ENCODE measurements around the gene SLC23A3. TPM values are rescaled to one million over a fixed set of nuclear protein-coding genes. Genes with fewer than 3 reads are reported as not detected.

SLC23A3 gene
- total RNA-seq, 1 donor from 2014 or later, result 1.1 TPM

DNA sequence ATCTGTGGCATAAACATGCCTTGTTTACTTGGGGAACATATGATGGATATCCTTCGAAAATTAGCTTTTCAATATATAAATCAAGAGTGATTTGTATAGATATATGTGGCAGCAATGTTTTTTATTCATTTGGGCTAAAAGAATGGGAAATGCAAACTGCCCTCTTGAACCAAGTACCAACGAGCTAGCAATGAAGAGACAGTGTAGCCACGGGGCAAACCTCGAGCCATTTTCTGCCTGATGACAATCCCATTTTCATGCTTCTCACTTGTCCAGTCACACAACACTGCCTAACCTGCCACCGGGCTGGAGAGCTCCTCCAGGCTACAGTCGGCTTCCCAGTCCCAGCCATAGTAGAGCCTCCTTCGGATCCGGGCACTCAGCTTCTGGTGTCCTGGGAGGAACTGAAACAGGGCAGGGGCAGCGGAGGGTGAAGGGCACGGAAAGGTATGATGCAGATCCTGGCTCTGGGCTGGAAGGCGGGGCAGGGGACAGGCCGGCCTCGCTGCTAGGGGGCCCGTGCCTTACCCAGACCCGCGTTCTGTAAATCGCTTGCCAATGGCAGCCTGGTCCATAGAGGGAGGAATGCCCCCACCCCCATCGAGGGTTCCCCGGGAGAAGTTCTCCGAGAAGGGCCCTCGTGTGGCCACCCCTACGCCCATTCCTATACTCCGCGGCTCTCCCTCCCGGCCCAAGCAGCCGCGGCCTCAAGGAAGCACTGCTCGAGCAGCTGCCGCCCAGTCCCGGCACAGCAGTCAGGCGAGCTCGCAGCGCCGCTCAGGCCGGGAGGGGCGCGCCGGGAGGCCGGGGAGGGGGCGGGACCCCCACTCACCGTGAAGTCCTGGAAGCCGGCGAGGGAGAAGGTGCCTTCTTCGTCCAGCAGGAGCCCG, 6.3 kb upstream of the SLC23A3 start:
- peak overlapping the region; percentile 89 for H3K4me3 Mint-ChIP-seq (ENCODE audit: unreplicated experiment)
- no peaks in the 10 kb centered on the region for H3K36me3 Mint-ChIP-seq (ENCODE audit: unreplicated experiment)

DNA sequence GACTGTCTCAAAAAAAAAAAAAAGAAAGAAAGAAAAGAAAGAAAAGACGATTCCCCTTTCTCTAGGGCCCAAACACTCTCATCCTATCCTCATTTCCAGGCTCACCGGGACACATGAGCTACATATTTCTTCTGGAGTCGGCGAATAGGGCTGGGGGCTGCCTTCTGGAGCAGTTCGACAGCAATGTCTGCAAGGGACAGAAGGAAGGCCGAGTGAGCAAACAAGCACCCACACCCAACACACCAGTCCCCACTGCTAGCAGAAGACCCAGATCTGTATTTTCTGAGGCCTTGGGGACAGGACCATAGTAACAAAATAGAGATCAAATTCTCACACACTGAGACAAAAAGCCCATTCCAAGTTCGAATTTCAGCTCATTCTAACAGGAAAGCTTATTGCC, 5.7 kb upstream of the SLC23A3 start:
- Mint-ChIP-seq H3K27ac (ENCODE audit: unreplicated experiment) (peak overlapping the region; percentile 82), H3K9me3 (ENCODE audit: unreplicated experiment) (peaks cover 23% of the 10 kb centered on the region), H3K27me3 (ENCODE audit: unreplicated experiment) (peaks cover 25% of the 10 kb centered on the region), H3K36me3 (ENCODE audit: unreplicated experiment) (no peaks in the 10 kb centered on the region), H3K4me1 (ENCODE audit: low read depth, unreplicated experiment) (peaks cover 16% of the 10 kb centered on the region), H3K4me3 (ENCODE audit: unreplicated experiment) (peak overlapping the region; percentile 89)
- TF ChIP-seq, protein P1, sequence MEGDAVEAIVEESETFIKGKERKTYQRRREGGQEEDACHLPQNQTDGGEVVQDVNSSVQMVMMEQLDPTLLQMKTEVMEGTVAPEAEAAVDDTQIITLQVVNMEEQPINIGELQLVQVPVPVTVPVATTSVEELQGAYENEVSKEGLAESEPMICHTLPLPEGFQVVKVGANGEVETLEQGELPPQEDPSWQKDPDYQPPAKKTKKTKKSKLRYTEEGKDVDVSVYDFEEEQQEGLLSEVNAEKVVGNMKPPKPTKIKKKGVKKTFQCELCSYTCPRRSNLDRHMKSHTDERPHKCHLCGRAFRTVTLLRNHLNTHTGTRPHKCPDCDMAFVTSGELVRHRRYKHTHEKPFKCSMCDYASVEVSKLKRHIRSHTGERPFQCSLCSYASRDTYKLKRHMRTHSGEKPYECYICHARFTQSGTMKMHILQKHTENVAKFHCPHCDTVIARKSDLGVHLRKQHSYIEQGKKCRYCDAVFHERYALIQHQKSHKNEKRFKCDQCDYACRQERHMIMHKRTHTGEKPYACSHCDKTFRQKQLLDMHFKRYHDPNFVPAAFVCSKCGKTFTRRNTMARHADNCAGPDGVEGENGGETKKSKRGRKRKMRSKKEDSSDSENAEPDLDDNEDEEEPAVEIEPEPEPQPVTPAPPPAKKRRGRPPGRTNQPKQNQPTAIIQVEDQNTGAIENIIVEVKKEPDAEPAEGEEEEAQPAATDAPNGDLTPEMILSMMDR (IDR thresholded peaks at IDR 0.05; ENCODE audit: partially characterized antibody, unreplicated experiment), result no peak
- no peak for DNase-seq

More for the DNA sequence above, 6.3 kb upstream of the SLC23A3 start:
- peak; percentile 66 for DNase-seq
- TF ChIP-seq, protein P1 (IDR thresholded peaks at IDR 0.05; ENCODE audit: partially characterized antibody, unreplicated experiment), result no peak
- Mint-ChIP-seq H3K4me1 (ENCODE audit: low read depth, unreplicated experiment) (peaks cover 16% of the 10 kb centered on the region), H3K27me3 (ENCODE audit: unreplicated experiment) (peaks cover 25% of the 10 kb centered on the region), H3K27ac (ENCODE audit: unreplicated experiment) (peak overlapping the region; percentile 82), H3K9me3 (ENCODE audit: unreplicated experiment) (peaks cover 23% of the 10 kb centered on the region)

DNA sequence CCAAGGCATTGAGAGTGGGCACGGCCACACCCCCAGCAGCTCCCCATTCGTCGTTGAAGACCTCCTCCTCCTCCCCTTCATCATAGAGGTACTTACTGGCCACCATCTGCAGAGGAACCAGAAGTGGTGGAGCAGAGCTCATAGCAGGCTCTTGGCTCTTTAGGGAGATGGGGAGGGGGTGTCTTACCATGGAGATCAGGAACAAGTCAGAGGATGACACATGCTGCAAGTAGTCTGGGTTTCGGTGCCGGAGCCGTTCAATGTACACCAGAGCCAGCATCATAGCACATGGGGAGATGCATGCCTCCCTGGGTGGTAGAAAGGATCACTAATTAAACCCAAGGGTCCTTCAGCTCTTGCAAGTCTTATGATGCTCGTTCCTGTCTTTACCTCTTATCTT, 5.0 kb upstream of the SLC23A3 start:
- peak overlapping the region; percentile 89 for H3K4me3 Mint-ChIP-seq (ENCODE audit: unreplicated experiment)
- no peaks in the 10 kb centered on the region for H3K36me3 Mint-ChIP-seq (ENCODE audit: unreplicated experiment)
- TF ChIP-seq, protein P1 (IDR thresholded peaks at IDR 0.05; ENCODE audit: partially characterized antibody, unreplicated experiment), result no peak
- no peak for DNase-seq
- H3K27me3 Mint-ChIP-seq (ENCODE audit: unreplicated experiment), result peaks cover 25% of the 10 kb centered on the region
- H3K27ac Mint-ChIP-seq (ENCODE audit: unreplicated experiment), result no peak overlapping the region
- H3K4me1 Mint-ChIP-seq (ENCODE audit: low read depth, unreplicated experiment), result peaks cover 16% of the 10 kb centered on the region
- H3K9me3 Mint-ChIP-seq (ENCODE audit: unreplicated experiment), result peaks cover 25% of the 10 kb centered on the region

DNA sequence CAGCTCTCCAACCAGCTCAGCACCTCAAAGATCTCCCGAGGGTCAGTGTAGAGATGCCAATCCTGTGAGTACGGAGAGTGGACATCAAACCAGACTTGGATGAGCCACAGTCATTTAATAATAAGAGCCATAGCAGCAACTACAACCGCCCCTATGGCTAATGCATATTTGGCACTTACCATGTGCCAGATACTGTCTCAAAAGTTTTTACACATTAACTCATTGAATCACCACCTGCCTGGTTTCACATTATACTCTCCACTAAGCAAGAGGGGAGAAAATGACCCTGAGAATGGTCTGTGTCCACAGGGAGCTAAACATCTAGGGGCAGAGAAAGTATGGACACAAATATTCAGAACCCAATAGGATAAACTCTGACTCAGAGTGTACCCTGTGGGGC, 4.3 kb upstream of the SLC23A3 start:
- H3K4me1 Mint-ChIP-seq (ENCODE audit: low read depth, unreplicated experiment), result peaks cover 14% of the 10 kb centered on the region
- TF ChIP-seq, protein P1 (IDR thresholded peaks at IDR 0.05; ENCODE audit: partially characterized antibody, unreplicated experiment), result no peak
- H3K27ac Mint-ChIP-seq (ENCODE audit: unreplicated experiment), result peak overlapping the region; percentile 36
- no peak for DNase-seq
- H3K4me3 Mint-ChIP-seq (ENCODE audit: unreplicated experiment), result peak overlapping the region; percentile 55
- peaks cover 23% of the 10 kb centered on the region for H3K27me3 Mint-ChIP-seq (ENCODE audit: unreplicated experiment)
- no peaks in the 10 kb centered on the region for H3K36me3 Mint-ChIP-seq (ENCODE audit: unreplicated experiment)
- H3K9me3 Mint-ChIP-seq (ENCODE audit: unreplicated experiment), result peaks cover 23% of the 10 kb centered on the region

DNA sequence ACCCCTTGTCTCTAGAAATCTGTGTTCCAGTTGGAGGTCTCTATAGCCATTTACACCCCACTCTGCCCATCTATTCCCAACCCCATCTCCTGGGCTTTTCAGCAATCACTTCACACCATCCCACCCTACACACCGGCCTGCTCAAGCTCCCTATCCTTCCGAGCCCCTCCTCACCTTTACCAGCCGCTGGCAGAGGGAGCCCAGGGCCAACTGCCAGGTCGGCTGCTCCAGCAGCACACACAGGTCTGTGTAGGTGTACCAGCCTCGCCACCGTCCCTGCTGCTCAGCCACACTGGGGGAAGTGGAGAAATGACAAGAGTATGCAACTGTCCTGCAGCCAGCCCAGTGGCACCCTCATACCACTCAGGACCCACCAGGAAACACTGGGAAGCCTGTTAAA, 3.3 kb upstream of the SLC23A3 start:
- H3K9me3 Mint-ChIP-seq (ENCODE audit: unreplicated experiment), result peaks cover 18% of the 10 kb centered on the region
- peaks cover 11% of the 10 kb centered on the region for H3K4me1 Mint-ChIP-seq (ENCODE audit: low read depth, unreplicated experiment)
- no peak overlapping the region for H3K27ac Mint-ChIP-seq (ENCODE audit: unreplicated experiment)
- H3K36me3 Mint-ChIP-seq (ENCODE audit: unreplicated experiment), result no peaks in the 10 kb centered on the region
- H3K4me3 Mint-ChIP-seq (ENCODE audit: unreplicated experiment), result no peak overlapping the region
- TF ChIP-seq, protein P1 (IDR thresholded peaks at IDR 0.05; ENCODE audit: partially characterized antibody, unreplicated experiment), result no peak
- H3K27me3 Mint-ChIP-seq (ENCODE audit: unreplicated experiment), result peaks cover 18% of the 10 kb centered on the region
- no peak for DNase-seq
